Erythroblast (primary cell): ENCODE results near the gene LFNG.

Experiments
- DNase-seq, 2 experiments: peaks; one replicate each; lab custom pipeline; 2025; lab: John Stamatoyannopoulos, UW
- GATA1 ChIP-seq: IDR thresholded peaks from 2 replicates; pipeline ENCODE4 v1.6.1; 2011; ENCODE audit warnings: low read depth, mild to moderate bottlenecking, control low read depth, low read length, moderate library complexity
- POLR2A ChIP-seq: IDR thresholded peaks from 2 replicates; pipeline ENCODE4 v1.6.1; 2011; ENCODE audit warnings: mild to moderate bottlenecking, low read length

The LFNG gene

GRCh38 chr7:2572101-2572842 lies 52.7 kb downstream of the LFNG start:
- TF ChIP-seq POLR2A (no peak), GATA1 (no peak)
- no peak for DNase-seq

DNA sequence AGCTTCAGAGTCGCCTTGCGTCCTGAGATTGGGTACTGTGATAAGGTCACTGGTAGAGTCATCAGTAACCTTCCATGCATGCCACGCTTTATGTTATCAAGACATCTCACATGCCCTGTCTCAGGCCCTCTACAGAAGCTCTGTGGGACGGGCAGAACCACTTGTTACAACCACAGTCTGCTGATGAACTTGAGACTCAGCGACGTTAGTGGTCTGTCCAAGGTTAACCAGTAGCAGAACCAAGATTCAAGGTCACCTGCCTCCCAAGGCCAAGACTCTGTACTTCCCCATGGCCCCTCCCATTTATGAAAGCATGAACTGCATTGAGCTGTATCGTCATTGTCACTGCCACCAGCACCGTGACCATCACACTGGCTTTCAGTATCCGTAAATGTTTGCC lies 54.2 kb downstream of the LFNG start:
- TF ChIP-seq POLR2A (no peak), GATA1 (no peak)
- no peak for DNase-seq

DNA sequence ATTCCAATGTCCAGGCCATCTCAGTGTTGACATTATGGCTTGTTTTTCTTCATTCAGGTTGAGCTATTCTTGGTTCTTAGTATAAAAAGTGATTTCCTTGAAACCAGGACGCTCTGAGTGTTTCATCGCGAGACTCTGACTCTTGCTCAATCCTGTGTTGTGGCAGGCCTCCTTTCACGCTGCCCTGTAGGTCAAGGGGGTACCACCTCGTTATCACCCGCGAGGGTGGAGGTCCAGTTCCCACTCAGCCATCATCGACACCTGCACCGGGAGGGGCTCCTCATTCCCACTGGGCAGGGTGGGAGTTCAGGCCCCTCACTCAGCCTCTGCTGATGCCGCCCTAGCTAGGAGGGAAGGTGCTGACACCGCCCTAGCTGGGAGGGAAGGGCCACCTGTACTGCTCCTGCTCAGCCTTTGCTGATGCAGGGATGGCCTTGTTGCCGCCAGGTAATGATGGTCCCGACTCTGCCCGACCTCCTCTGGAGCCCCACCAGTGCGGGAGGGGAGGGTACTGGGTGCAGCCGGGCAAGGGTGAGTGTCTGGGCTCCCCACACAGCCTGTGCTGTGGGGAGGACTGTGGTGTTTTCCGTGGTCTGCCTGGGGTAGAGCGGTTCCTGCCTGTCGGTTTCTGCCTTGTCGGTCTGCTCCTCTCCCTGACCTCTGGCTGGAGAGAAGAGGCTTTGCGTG lies 55.6 kb downstream of the LFNG start:
- DNase-seq: no peak
- TF ChIP-seq GATA1: no peak
- TF ChIP-seq POLR2A: no peak

- TF ChIP-seq POLR2A (no peak), GATA1 (no peak)
- DNase-seq: no peak
Measured at GRCh38 chr7:2575733-2576340, 56.3 kb downstream of the LFNG start.

GRCh38 chr7:2576742-2577491 lies 57.3 kb downstream of the LFNG start:
- TF ChIP-seq POLR2A: no peak
- no peak for TF ChIP-seq GATA1
- DNase-seq: no peak
